ENCODE measurements around the gene RPRD2. TPM values are rescaled to one million over a fixed set of nuclear protein-coding genes. Genes with fewer than 3 reads are reported as not detected.
"Not testable (repeated sequence)": the region's sequence is repeated elsewhere in the genome, so short reads cannot be mapped to it uniquely, and the experiment has no call there.

RPRD2 gene
- polyA plus RNA-seq (2013): 25.7 TPM

GRCh38 chr1:150363426-150364230, at the start of gene RPRD2:
TSS of gene RPRD2 (plus strand) at chr1:150364147. CDS start at chr1:150364715, 568 bp downstream.
- peak; percentile 100 for DNase-seq
- POLR2A ChIA-PET: interaction anchor here (0.6 to 2.7 kb wide), 7 partner anchors 8 to 38 kb away, joined by 3 to 7 read pairs (median 3); no protein-coding TSS in a partner anchor
- H3K9me3 ChIP-seq (ENCODE audit: control extremely low read depth in 1 of 5, control insufficient read depth in 4 of 5, insufficient read depth in 2 of 5, low read depth in 1 of 5, low read length in 4 of 5): no peaks in the 10 kb centered on the region
- peaks cover 7 to 29% (median 18%) of the 10 kb centered on the region in 4 experiments for H3K4me1 ChIP-seq (ENCODE audit: control extremely low read depth in 1 of 4, control insufficient read depth in 4 of 4, insufficient read depth in 4 of 4, low read length in 3 of 4)
- no peaks in the 10 kb centered on the region for H3K36me3 ChIP-seq (ENCODE audit: control insufficient read depth in 4 of 4, insufficient read depth in 4 of 4, low read length in 3 of 4)
- no peaks in the 10 kb centered on the region for H3K27me3 ChIP-seq (replicated peaks in 2 of 5; ENCODE audit: control insufficient read depth in 4 of 5, insufficient read depth in 5 of 5, low read length in 4 of 5)
- 0% methylated on average over 27 of the region's 36 CpGs for WGBS (ENCODE audit: insufficient coverage)
- peak within 1 kb of the TSS; percentile 74 to 99 (median 98) for H3K4me3 ChIP-seq (ENCODE audit: control insufficient read depth in 1 of 7, extremely low read depth in 1 of 7, insufficient read depth in 4 of 7, low read depth in 2 of 7, low read length in 6 of 7)
- H3K27ac ChIP-seq (ENCODE audit: insufficient read depth in 1 of 2, low read depth in 1 of 2, low read length in 2 of 2, poor library complexity in 1 of 2, severe bottlenecking in 2 of 2): peak within 1 kb of the TSS; percentile 86 to 94
- CTCF ChIA-PET: interaction anchor here (1.0 to 1.1 kb wide), 3 partner anchors 8 to 60 kb away, joined by 3 to 4 read pairs (median 4); no protein-coding TSS in a partner anchor

- H3K4me3 ChIP-seq (ENCODE audit: control insufficient read depth in 1 of 7, extremely low read depth in 1 of 7, insufficient read depth in 4 of 7, low read depth in 2 of 7, low read length in 6 of 7); H3K4me1 ChIP-seq (ENCODE audit: control extremely low read depth in 1 of 4, control insufficient read depth in 4 of 4, insufficient read depth in 4 of 4, low read length in 3 of 4); DNase-seq; H3K27me3 ChIP-seq (replicated peaks in 2 of 5; ENCODE audit: control insufficient read depth in 4 of 5, insufficient read depth in 5 of 5, low read length in 4 of 5); POLR2A ChIA-PET; H3K27ac ChIP-seq (ENCODE audit: insufficient read depth in 1 of 2, low read depth in 1 of 2, low read length in 2 of 2, poor library complexity in 1 of 2, severe bottlenecking in 2 of 2); H3K9me3 ChIP-seq (ENCODE audit: control extremely low read depth in 1 of 5, control insufficient read depth in 4 of 5, insufficient read depth in 2 of 5, low read depth in 1 of 5, low read length in 4 of 5); H3K36me3 ChIP-seq (ENCODE audit: control insufficient read depth in 4 of 4, insufficient read depth in 4 of 4, low read length in 3 of 4); CTCF ChIA-PET: not testable (repeated sequence)
- WGBS (ENCODE audit: insufficient coverage): 93% methylated on average over 2 of the region's 4 CpGs
Measured at GRCh38 chr1:150314691-150315090, 49.3 kb upstream of the RPRD2 start.

- CTCF ChIA-PET: no interaction called here
- H3K36me3 ChIP-seq (ENCODE audit: control insufficient read depth in 4 of 4, insufficient read depth in 4 of 4, low read length in 3 of 4): peaks cover 7 to 14% (median 8%) of the 10 kb centered on the region in 4 experiments
- POLR2A ChIA-PET: no interaction called here
Measured at GRCh38 chr1:150320667-150320978, 43.3 kb upstream of the RPRD2 start.

GRCh38 chr1:150321826-150322166, 42.2 kb upstream of the RPRD2 start:
- Histone ChIP-seq H3K4me3 (ENCODE audit: control insufficient read depth in 1 of 7, extremely low read depth in 1 of 7, insufficient read depth in 4 of 7, low read depth in 2 of 7, low read length in 6 of 7) (peak overlapping the region; percentile 71 to 98 (median 90)), H3K4me1 (ENCODE audit: control extremely low read depth in 1 of 4, control insufficient read depth in 4 of 4, insufficient read depth in 4 of 4, low read length in 3 of 4) (peaks cover 0 to 11% (median 9%) of the 10 kb centered on the region in 4 experiments), H3K27ac (ENCODE audit: insufficient read depth in 1 of 2, low read depth in 1 of 2, low read length in 2 of 2, poor library complexity in 1 of 2, severe bottlenecking in 2 of 2) (peak overlapping the region; percentile 93 to 95), H3K9me3 (ENCODE audit: control extremely low read depth in 1 of 5, control insufficient read depth in 4 of 5, insufficient read depth in 2 of 5, low read depth in 1 of 5, low read length in 4 of 5) (no peaks in the 10 kb centered on the region), H3K36me3 (ENCODE audit: control insufficient read depth in 4 of 4, insufficient read depth in 4 of 4, low read length in 3 of 4) (peaks cover 11 to 26% (median 16%) of the 10 kb centered on the region in 4 experiments), H3K27me3 (replicated peaks in 2 of 5; ENCODE audit: control insufficient read depth in 4 of 5, insufficient read depth in 5 of 5, low read length in 4 of 5) (no peaks in the 10 kb centered on the region)
- 0% methylated on average over 4 of the region's 9 CpGs for WGBS (ENCODE audit: insufficient coverage)
- ChIA-PET POLR2A (interaction anchor here (0.6 to 1.2 kb wide), 2 partner anchors 18 to 53 kb away, joined by 3 to 4 read pairs; partner anchors contain the start of gene APH1A), CTCF (no interaction called here)
- peak in 2 of 3 donors; percentile 31 to 42 for DNase-seq

More at GRCh38 chr1:150320667-150320978, 43.3 kb upstream of the RPRD2 start:
- peak in 2 of 3 donors; percentile 5 to 17 for DNase-seq
- Histone ChIP-seq H3K27ac (ENCODE audit: insufficient read depth in 1 of 2, low read depth in 1 of 2, low read length in 2 of 2, poor library complexity in 1 of 2, severe bottlenecking in 2 of 2) (peak overlapping the region; percentile 93 to 95), H3K4me3 (ENCODE audit: control insufficient read depth in 1 of 7, extremely low read depth in 1 of 7, insufficient read depth in 4 of 7, low read depth in 2 of 7, low read length in 6 of 7) (peak overlapping the region; percentile 15 to 98 (median 83)), H3K9me3 (ENCODE audit: control extremely low read depth in 1 of 5, control insufficient read depth in 4 of 5, insufficient read depth in 2 of 5, low read depth in 1 of 5, low read length in 4 of 5) (no peaks in the 10 kb centered on the region), H3K4me1 (ENCODE audit: control extremely low read depth in 1 of 4, control insufficient read depth in 4 of 4, insufficient read depth in 4 of 4, low read length in 3 of 4) (peaks cover 0 to 11% (median 9%) of the 10 kb centered on the region in 4 experiments), H3K27me3 (replicated peaks in 2 of 5; ENCODE audit: control insufficient read depth in 4 of 5, insufficient read depth in 5 of 5, low read length in 4 of 5) (no peaks in the 10 kb centered on the region)
- 74% methylated on average over 8 of the region's 8 CpGs for WGBS (ENCODE audit: insufficient coverage)

- peaks cover 11 to 30% (median 19%) of the 10 kb centered on the region in 4 experiments for H3K36me3 ChIP-seq (ENCODE audit: control insufficient read depth in 4 of 4, insufficient read depth in 4 of 4, low read length in 3 of 4)
- H3K4me3 ChIP-seq (ENCODE audit: control insufficient read depth in 1 of 7, extremely low read depth in 1 of 7, insufficient read depth in 4 of 7, low read depth in 2 of 7, low read length in 6 of 7): peak overlapping the region in 6 of 7 experiments; percentile 83 to 98 (median 90)
- peak overlapping the region; percentile 93 to 95 for H3K27ac ChIP-seq (ENCODE audit: insufficient read depth in 1 of 2, low read depth in 1 of 2, low read length in 2 of 2, poor library complexity in 1 of 2, severe bottlenecking in 2 of 2)
- H3K9me3 ChIP-seq (ENCODE audit: control extremely low read depth in 1 of 5, control insufficient read depth in 4 of 5, insufficient read depth in 2 of 5, low read depth in 1 of 5, low read length in 4 of 5): no peaks in the 10 kb centered on the region
- no peaks in the 10 kb centered on the region for H3K27me3 ChIP-seq (replicated peaks in 2 of 5; ENCODE audit: control insufficient read depth in 4 of 5, insufficient read depth in 5 of 5, low read length in 4 of 5)
- ChIA-PET CTCF (no interaction called here), POLR2A (no interaction called here)
- DNase-seq: peak in 2 of 3 donors; percentile 46
- peaks cover 0 to 11% (median 9%) of the 10 kb centered on the region in 4 experiments for H3K4me1 ChIP-seq (ENCODE audit: control extremely low read depth in 1 of 4, control insufficient read depth in 4 of 4, insufficient read depth in 4 of 4, low read length in 3 of 4)
- no CpG with 5 or more reads among the region's 3 CpGs for WGBS (ENCODE audit: insufficient coverage)
Measured at GRCh38 chr1:150322310-150322709, 41.6 kb upstream of the RPRD2 start.

- WGBS (ENCODE audit: insufficient coverage): 97% methylated on average over 7 of the region's 7 CpGs
- CTCF ChIA-PET: interaction anchor here (1.3 kb wide), 1 partner anchor 97 kb away, joined by 4 read pairs; no protein-coding TSS in a partner anchor
Measured at GRCh38 chr1:150332651-150333290, 31.2 kb upstream of the RPRD2 start.

GRCh38 chr1:150346316-150346715, 17.6 kb upstream of the RPRD2 start:
- Histone ChIP-seq H3K27ac (ENCODE audit: insufficient read depth in 1 of 2, low read depth in 1 of 2, low read length in 2 of 2, poor library complexity in 1 of 2, severe bottlenecking in 2 of 2) (no peak overlapping the region), H3K4me1 (ENCODE audit: control extremely low read depth in 1 of 4, control insufficient read depth in 4 of 4, insufficient read depth in 4 of 4, low read length in 3 of 4) (no peaks in the 10 kb centered on the region), H3K9me3 (ENCODE audit: control extremely low read depth in 1 of 5, control insufficient read depth in 4 of 5, insufficient read depth in 2 of 5, low read depth in 1 of 5, low read length in 4 of 5) (no peaks in the 10 kb centered on the region), H3K27me3 (replicated peaks in 2 of 5; ENCODE audit: control insufficient read depth in 4 of 5, insufficient read depth in 5 of 5, low read length in 4 of 5) (no peaks in the 10 kb centered on the region), H3K4me3 (ENCODE audit: control insufficient read depth in 1 of 7, extremely low read depth in 1 of 7, insufficient read depth in 4 of 7, low read depth in 2 of 7, low read length in 6 of 7) (no peak overlapping the region), H3K36me3 (ENCODE audit: control insufficient read depth in 4 of 4, insufficient read depth in 4 of 4, low read length in 3 of 4) (peaks cover 21 to 68% (median 43%) of the 10 kb centered on the region in 4 experiments)
- 100% methylated on average over 2 of the region's 4 CpGs for WGBS (ENCODE audit: insufficient coverage)
- CTCF ChIA-PET: no interaction called here
- POLR2A ChIA-PET: interaction anchor here (0.6 kb wide), 1 partner anchor 17 kb away, joined by 4 read pairs; no protein-coding TSS in a partner anchor
- DNase-seq: no peak

More at GRCh38 chr1:150332651-150333290, 31.2 kb upstream of the RPRD2 start:
- no peak for DNase-seq
- H3K27me3 ChIP-seq (replicated peaks in 2 of 5; ENCODE audit: control insufficient read depth in 4 of 5, insufficient read depth in 5 of 5, low read length in 4 of 5): no peaks in the 10 kb centered on the region
- no peaks in the 10 kb centered on the region for H3K4me1 ChIP-seq (ENCODE audit: control extremely low read depth in 1 of 4, control insufficient read depth in 4 of 4, insufficient read depth in 4 of 4, low read length in 3 of 4)
- H3K9me3 ChIP-seq (ENCODE audit: control extremely low read depth in 1 of 5, control insufficient read depth in 4 of 5, insufficient read depth in 2 of 5, low read depth in 1 of 5, low read length in 4 of 5): no peaks in the 10 kb centered on the region
- POLR2A ChIA-PET: no interaction called here
- H3K27ac ChIP-seq (ENCODE audit: insufficient read depth in 1 of 2, low read depth in 1 of 2, low read length in 2 of 2, poor library complexity in 1 of 2, severe bottlenecking in 2 of 2): no peak overlapping the region
- H3K4me3 ChIP-seq (ENCODE audit: control insufficient read depth in 1 of 7, extremely low read depth in 1 of 7, insufficient read depth in 4 of 7, low read depth in 2 of 7, low read length in 6 of 7): no peak overlapping the region
- H3K36me3 ChIP-seq (ENCODE audit: control insufficient read depth in 4 of 4, insufficient read depth in 4 of 4, low read length in 3 of 4): peaks cover 29 to 83% (median 55%) of the 10 kb centered on the region in 4 experiments

All from common myeloid progenitor, CD34-positive (primary cell).